ENCODE measurements around the gene MUS81.

MUS81 gene

DNA sequence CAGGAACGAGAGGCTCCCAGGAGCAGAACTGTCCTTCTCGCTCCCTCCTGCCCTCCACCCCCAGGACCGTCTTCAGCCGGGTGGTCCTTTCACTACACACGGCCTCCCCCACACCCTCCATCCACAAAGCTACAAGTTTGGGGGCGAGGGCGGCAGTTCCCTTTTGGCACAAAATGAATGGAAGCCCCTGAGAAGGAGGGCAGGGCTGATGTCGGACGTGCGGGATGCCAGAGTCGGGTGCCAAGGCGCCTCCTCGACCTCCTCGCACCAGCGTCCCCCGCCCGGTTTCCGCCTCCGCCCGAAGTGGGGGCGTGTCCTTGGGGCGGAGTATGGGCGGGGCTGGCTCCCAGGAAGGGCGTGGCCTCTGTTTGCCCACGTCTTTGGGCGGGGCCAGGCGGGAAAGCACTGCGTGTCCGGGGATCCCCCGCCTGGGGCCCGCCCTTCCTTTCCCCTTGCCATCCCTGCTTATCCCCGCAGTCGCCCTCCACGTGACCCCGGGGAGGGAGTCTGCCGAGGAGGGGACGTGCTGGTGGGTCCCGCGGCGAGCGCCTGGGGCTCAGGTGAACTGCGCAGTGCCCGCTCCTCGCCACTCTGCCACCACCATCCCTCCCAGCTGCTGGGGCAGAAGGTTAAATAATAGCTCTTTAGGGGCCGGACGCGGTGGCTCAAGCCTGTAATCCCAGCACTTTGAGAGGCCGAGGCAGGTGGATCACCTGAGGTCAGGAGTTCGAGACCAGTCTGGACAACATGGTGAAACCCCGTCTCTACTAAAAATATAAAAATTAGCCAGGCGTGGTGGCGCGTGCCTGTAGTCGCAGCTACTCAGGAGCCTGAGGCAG lies 13.3 kb downstream of the MUS81 start:
- peaks cover 3% of the 10 kb centered on the region for H3K4me1 Mint-ChIP-seq
- peak overlapping the region; percentile 86 to 96 (median 93) for H3K27ac Mint-ChIP-seq
- no peaks in the 10 kb centered on the region for H3K27me3 Mint-ChIP-seq (ENCODE audit: low read depth)
- H3K36me3 Mint-ChIP-seq (ENCODE audit: low read depth) = peaks cover 4% of the 10 kb centered on the region
- TF ChIP-seq, protein P1, sequence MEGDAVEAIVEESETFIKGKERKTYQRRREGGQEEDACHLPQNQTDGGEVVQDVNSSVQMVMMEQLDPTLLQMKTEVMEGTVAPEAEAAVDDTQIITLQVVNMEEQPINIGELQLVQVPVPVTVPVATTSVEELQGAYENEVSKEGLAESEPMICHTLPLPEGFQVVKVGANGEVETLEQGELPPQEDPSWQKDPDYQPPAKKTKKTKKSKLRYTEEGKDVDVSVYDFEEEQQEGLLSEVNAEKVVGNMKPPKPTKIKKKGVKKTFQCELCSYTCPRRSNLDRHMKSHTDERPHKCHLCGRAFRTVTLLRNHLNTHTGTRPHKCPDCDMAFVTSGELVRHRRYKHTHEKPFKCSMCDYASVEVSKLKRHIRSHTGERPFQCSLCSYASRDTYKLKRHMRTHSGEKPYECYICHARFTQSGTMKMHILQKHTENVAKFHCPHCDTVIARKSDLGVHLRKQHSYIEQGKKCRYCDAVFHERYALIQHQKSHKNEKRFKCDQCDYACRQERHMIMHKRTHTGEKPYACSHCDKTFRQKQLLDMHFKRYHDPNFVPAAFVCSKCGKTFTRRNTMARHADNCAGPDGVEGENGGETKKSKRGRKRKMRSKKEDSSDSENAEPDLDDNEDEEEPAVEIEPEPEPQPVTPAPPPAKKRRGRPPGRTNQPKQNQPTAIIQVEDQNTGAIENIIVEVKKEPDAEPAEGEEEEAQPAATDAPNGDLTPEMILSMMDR (IDR thresholded peaks at IDR 0.05; ENCODE audit: unreplicated experiment in 3 of 3) = no peak
- H3K9me3 Mint-ChIP-seq = no peaks in the 10 kb centered on the region
- H3K4me3 Mint-ChIP-seq = peak overlapping the region; percentile 93 to 100 (median 98)

DNA sequence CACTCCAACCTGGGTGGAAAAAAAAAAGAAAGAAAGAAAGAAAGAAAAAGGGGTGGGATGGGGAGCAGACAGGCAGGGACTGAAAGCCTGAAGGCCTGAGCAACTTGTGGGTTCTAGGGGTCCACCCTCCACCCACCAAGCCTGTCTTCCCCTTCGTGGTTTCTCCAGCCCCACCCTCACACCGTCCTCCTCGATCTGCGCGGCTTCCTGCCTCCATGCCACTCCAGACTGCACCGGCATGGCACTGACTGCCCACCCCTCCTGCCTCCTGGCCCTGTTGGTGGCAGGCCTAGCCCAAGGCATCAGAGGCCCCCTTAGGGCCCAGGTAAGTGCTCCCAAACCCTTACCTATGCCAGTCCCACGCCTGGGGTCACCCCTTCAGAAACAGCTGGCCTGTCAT lies 19.4 kb downstream of the MUS81 start, which contains the start of gene CTSW:
TSS of gene CTSW (plus strand) at position 221 of the 400 bp plus-strand sequence. CDS start at position 239, 18 bp downstream.
- H3K27ac Mint-ChIP-seq = no peak within 1 kb of the TSS
- no peak within 1 kb of the TSS for H3K4me3 Mint-ChIP-seq
- TF ChIP-seq, protein P1 (IDR thresholded peaks at IDR 0.05; ENCODE audit: unreplicated experiment in 3 of 3) = no peak
- peaks cover 12% of the 10 kb centered on the region for H3K36me3 Mint-ChIP-seq (ENCODE audit: low read depth)
- H3K9me3 Mint-ChIP-seq = no peaks in the 10 kb centered on the region
- H3K4me1 Mint-ChIP-seq = peaks cover 3% of the 10 kb centered on the region
- no peaks in the 10 kb centered on the region for H3K27me3 Mint-ChIP-seq (ENCODE audit: low read depth)

DNA sequence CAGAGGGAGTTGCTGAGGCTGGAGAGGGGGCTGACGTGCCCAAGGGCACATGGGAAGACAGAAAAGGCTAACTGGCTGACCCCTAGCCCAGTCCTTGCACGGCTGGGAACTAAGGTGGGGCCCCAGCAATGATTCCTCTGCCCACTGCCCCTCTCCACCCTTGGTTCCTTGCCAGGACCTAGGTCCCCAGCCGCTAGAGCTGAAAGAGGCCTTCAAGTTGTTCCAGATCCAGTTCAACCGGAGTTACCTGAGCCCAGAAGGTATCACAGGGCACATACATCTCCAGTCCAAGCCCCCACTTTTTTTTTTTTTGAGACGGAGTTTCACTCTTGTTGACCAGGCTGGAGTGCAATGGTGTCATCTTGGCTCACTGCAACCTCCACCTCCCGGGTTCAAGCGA lies 19.8 kb downstream of the MUS81 start:
- Mint-ChIP-seq H3K27ac (no peak overlapping the region), H3K4me3 (no peak overlapping the region), H3K27me3 (ENCODE audit: low read depth) (no peaks in the 10 kb centered on the region), H3K4me1 (peaks cover 5% of the 10 kb centered on the region), H3K36me3 (ENCODE audit: low read depth) (peaks cover 16% of the 10 kb centered on the region), H3K9me3 (no peaks in the 10 kb centered on the region)
- TF ChIP-seq, protein P1 (IDR thresholded peaks at IDR 0.05; ENCODE audit: unreplicated experiment in 3 of 3) = no peak

DNA sequence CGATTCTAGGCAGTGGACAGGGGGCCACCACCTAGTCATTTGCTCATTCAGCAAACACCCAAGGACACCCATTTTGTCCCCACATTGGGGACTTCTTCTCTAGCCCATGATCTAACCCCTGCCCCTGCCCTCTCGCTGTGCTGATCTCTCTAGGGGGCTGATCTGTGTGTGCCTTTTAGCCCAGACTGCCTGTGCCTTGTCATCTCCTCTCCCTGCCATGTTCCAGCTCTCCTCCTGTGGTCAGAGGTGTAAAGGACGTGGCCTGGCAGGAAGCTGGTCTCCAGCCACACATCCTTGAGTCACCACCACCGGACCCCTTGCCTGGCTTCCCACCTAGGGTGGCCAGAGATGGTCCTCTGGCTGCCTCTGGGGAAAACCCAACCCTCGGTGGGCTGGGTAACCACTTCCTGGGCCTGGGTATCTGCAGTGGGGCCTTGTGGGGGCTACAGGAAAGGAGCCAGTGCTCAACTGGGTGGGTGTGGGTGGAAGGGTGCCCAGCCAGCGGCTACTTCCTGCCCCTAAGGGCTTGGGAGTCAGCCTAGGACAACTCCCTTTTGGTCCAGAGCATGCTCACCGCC lies 20.7 kb downstream of the MUS81 start:
- no peak overlapping the region for H3K4me3 Mint-ChIP-seq
- H3K27ac Mint-ChIP-seq = no peak overlapping the region
- TF ChIP-seq, protein P1 (IDR thresholded peaks at IDR 0.05; ENCODE audit: unreplicated experiment in 3 of 3) = no peak
- H3K9me3 Mint-ChIP-seq = no peaks in the 10 kb centered on the region
- H3K36me3 Mint-ChIP-seq (ENCODE audit: low read depth) = peaks cover 18% of the 10 kb centered on the region
- peaks cover 5% of the 10 kb centered on the region for H3K4me1 Mint-ChIP-seq
- H3K27me3 Mint-ChIP-seq (ENCODE audit: low read depth) = no peaks in the 10 kb centered on the region

DNA sequence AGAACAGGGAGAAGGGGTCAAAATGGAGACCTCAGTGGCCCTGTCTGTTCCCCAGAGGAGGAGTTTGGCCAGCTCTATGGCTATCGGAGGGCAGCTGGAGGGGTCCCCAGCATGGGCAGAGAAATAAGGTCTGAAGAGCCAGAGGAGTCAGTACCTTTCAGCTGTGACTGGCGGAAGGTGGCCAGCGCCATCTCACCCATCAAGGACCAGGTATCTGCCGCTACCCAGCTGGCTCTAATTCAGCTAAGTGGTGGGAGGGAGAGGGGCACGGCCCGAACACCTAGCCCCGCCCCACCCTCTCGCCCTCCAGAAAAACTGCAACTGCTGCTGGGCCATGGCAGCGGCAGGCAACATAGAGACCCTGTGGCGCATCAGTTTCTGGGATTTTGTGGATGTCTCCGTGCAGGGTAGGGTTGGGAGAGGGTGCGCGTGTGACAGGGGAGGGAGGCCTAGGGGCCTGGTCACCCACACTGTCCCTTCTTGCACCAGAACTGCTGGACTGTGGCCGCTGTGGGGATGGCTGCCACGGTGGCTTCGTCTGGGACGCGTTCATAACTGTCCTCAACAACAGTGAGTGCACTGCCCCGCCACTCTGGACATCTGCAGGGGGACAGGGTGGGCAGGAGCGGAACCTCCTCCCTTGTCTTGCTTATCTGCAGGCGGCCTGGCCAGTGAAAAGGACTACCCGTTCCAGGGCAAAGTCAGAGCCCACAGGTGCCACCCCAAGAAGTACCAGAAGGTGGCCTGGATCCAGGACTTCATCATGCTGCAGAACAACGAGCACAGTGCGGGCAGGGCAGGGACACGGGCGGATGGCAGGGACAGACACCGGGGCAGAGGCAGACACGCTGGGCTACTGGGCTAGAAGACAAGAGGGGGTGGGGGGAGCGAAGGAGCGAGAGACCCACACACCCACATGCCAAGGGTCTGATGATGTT lies 22.2 kb downstream of the MUS81 start:
- Mint-ChIP-seq H3K4me1 (peaks cover 13% of the 10 kb centered on the region), H3K36me3 (ENCODE audit: low read depth) (peaks cover 25% of the 10 kb centered on the region), H3K27ac (no peak overlapping the region), H3K27me3 (ENCODE audit: low read depth) (no peaks in the 10 kb centered on the region), H3K4me3 (peak overlapping the region in 1 of 3 experiments; percentile 23), H3K9me3 (no peaks in the 10 kb centered on the region)
- TF ChIP-seq, protein P1 (IDR thresholded peaks at IDR 0.05; ENCODE audit: unreplicated experiment in 3 of 3) = no peak

Data from nephron (organoid).